Measurements from ENCODE around the gene ISLR. TPM values are rescaled to one million over a fixed set of nuclear protein-coding genes. Genes with fewer than 3 reads are reported as not detected.
"Not testable (repeated sequence)": the region's sequence is repeated elsewhere in the genome, so short reads cannot be mapped to it uniquely, and the experiment has no call there.

The ISLR gene
- total RNA-seq, 1 experiment from 2014 or later: not detected

DNA sequence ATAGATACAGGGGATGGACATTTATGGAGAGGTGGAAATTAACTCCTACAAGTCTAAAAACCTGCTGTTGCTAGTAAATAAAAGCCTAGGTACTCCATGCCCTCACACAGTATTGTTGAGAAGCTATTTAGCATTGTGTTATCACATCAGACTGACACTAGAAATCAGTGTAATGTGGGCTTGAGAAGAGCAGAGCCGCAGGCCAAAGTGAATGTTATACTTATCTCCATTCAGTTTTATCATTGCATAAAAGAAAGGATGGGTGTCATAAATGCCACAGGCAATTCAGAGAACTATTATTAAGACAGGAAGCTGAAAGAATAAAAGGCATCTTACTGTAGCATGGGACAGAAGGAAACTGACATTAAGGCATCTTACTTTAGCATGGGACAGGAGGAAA, 13.7 kb upstream of the ISLR start:
- H4K20me1 ChIP-seq (ENCODE audit: insufficient read depth): no peaks in the 10 kb centered on the region
- no peaks in the 10 kb centered on the region for H3K9me3 ChIP-seq (ENCODE audit: insufficient read depth, low read depth)
- intact Hi-C loops (cut with micrococcal nuclease; ENCODE audit: unreplicated experiment): no loop called here
- H3K27me3 ChIP-seq (ENCODE audit: insufficient read depth, low read depth): no peaks in the 10 kb centered on the region
- no peak overlapping the region for H2AFZ ChIP-seq
- no peak overlapping the region for H3K4me3 ChIP-seq
- H3K4me2 ChIP-seq: no peak overlapping the region
- BruUV-seq (replicated peaks): no TSS peak
- H3K4me1 ChIP-seq (replicated peaks; ENCODE audit: insufficient read depth): no peaks in the 10 kb centered on the region
- no peaks in the 10 kb centered on the region for H3K36me3 ChIP-seq (ENCODE audit: low read depth)
- no peak overlapping the region for H3K27ac ChIP-seq
- DNase-seq: no peak
- no peak for TF ChIP-seq EZH2 (IDR thresholded peaks at IDR 0.05; ENCODE audit: low read depth)
- TF ChIP-seq, protein P1, sequence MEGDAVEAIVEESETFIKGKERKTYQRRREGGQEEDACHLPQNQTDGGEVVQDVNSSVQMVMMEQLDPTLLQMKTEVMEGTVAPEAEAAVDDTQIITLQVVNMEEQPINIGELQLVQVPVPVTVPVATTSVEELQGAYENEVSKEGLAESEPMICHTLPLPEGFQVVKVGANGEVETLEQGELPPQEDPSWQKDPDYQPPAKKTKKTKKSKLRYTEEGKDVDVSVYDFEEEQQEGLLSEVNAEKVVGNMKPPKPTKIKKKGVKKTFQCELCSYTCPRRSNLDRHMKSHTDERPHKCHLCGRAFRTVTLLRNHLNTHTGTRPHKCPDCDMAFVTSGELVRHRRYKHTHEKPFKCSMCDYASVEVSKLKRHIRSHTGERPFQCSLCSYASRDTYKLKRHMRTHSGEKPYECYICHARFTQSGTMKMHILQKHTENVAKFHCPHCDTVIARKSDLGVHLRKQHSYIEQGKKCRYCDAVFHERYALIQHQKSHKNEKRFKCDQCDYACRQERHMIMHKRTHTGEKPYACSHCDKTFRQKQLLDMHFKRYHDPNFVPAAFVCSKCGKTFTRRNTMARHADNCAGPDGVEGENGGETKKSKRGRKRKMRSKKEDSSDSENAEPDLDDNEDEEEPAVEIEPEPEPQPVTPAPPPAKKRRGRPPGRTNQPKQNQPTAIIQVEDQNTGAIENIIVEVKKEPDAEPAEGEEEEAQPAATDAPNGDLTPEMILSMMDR (conservative IDR thresholded peaks at IDR 0.05): no peak
- ChIA-PET CTCF (interaction anchor here (0.5 kb wide), 1 partner anchor 164 kb away, joined by 7 read pairs; no protein-coding TSS in a partner anchor), POLR2A (ENCODE audit: unreplicated experiment) (no interaction called here)
- H3F3A ChIP-seq (ENCODE audit: insufficient read depth, low read depth): no peaks in the 10 kb centered on the region
- H3K9me2 ChIP-seq (ENCODE audit: insufficient read depth): no peaks in the 10 kb centered on the region
- no peaks in the 10 kb centered on the region for H3K79me2 ChIP-seq (ENCODE audit: low read depth)

DNA sequence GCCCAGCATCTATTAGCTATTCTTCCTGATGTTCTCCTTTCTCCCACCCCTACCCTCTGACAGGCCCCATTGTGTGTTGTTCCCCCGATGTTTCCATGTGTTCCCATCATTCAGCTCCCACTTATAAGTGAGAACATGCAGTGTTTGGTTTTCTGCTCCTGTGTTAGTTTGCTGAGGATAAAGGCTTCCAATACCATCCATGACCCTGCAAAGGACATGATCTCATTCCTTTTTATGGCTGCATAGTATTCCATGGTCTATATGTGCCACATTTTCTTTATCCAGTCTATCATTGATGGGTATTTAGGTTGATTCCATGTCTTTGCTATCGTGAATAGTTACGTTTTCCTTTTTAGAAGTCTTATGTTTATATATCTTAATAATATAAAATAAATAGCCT, 13.1 kb upstream of the ISLR start:
- POLR2A ChIA-PET (ENCODE audit: unreplicated experiment); intact Hi-C loops (cut with micrococcal nuclease; ENCODE audit: unreplicated experiment); H3K4me3 ChIP-seq: not testable (repeated sequence)

DNA sequence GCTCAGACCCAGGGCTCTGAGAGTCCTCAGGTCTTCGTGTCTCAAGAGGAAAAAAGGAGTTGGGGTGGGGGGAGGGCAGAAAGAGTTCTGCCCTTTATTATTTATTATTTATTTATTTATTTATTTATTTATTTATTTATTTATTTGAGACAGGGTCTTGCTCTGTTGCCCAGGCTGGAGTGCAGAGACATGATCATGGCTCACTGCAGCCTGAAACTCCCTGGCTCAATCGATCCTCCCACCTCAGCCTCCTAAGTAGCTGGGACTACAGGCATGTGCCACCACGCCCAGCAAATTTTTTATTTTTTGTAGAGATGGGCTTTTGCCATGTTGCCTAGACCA, 11.3 kb upstream of the ISLR start:
- H3F3A ChIP-seq (ENCODE audit: insufficient read depth, low read depth); CTCF ChIA-PET; H3K27ac ChIP-seq; H3K4me1 ChIP-seq (replicated peaks; ENCODE audit: insufficient read depth); H2AFZ ChIP-seq; H4K20me1 ChIP-seq (ENCODE audit: insufficient read depth); DNase-seq; H3K4me2 ChIP-seq; intact Hi-C loops (cut with micrococcal nuclease; ENCODE audit: unreplicated experiment); H3K27me3 ChIP-seq (ENCODE audit: insufficient read depth, low read depth); H3K36me3 ChIP-seq (ENCODE audit: low read depth); BruUV-seq (replicated peaks); H3K79me2 ChIP-seq (ENCODE audit: low read depth); POLR2A ChIA-PET (ENCODE audit: unreplicated experiment); H3K9me2 ChIP-seq (ENCODE audit: insufficient read depth); H3K4me3 ChIP-seq; H3K9me3 ChIP-seq (ENCODE audit: insufficient read depth, low read depth): not testable (repeated sequence)

More for the DNA sequence above, 13.1 kb upstream of the ISLR start:
- DNase-seq; H3K27me3 ChIP-seq (ENCODE audit: insufficient read depth, low read depth); H3K9me2 ChIP-seq (ENCODE audit: insufficient read depth); H3K9me3 ChIP-seq (ENCODE audit: insufficient read depth, low read depth); H2AFZ ChIP-seq; H3K36me3 ChIP-seq (ENCODE audit: low read depth); H3K79me2 ChIP-seq (ENCODE audit: low read depth); H3K4me2 ChIP-seq; H3K27ac ChIP-seq; H3K4me1 ChIP-seq (replicated peaks; ENCODE audit: insufficient read depth); H3F3A ChIP-seq (ENCODE audit: insufficient read depth, low read depth); H4K20me1 ChIP-seq (ENCODE audit: insufficient read depth); BruUV-seq (replicated peaks): not testable (repeated sequence)
- CTCF ChIA-PET: interaction anchor here (0.5 kb wide), 1 partner anchor 163 kb away, joined by 7 read pairs; no protein-coding TSS in a partner anchor

DNA sequence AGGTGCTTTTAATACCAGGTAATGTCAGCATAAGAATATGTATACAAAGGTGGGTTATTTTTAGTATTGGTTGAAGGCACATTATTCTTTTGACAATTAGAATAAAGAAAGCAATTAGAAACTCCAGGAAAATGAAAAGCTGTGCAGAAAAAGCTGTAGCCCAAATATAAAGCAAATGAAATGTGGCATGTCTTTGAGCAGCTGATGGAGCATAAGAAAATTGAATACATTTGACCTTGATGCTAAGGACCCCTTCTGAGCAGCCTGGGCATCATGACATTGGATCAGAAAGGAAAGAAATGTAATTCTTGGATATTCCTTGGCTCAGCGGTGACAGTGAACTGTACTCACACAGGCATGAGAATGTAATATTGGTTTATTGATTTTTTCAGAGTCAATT, 8.0 kb upstream of the ISLR start:
- no TSS peak for BruUV-seq (replicated peaks)

More for the DNA sequence above, 8.0 kb upstream of the ISLR start:
- no peak for TF ChIP-seq EZH2 (IDR thresholded peaks at IDR 0.05; ENCODE audit: low read depth)
- TF ChIP-seq, protein P1 (conservative IDR thresholded peaks at IDR 0.05): no peak
- Histone ChIP-seq H3K4me1 (replicated peaks; ENCODE audit: insufficient read depth) (no peaks in the 10 kb centered on the region), H3K27me3 (ENCODE audit: insufficient read depth, low read depth) (no peaks in the 10 kb centered on the region), H3K9me2 (ENCODE audit: insufficient read depth) (no peaks in the 10 kb centered on the region), H3K36me3 (ENCODE audit: low read depth) (no peaks in the 10 kb centered on the region), H3K4me3 (no peak overlapping the region), H3K9me3 (ENCODE audit: insufficient read depth, low read depth) (no peaks in the 10 kb centered on the region), H3F3A (ENCODE audit: insufficient read depth, low read depth) (no peaks in the 10 kb centered on the region), H3K79me2 (ENCODE audit: low read depth) (no peaks in the 10 kb centered on the region), H3K4me2 (no peak overlapping the region), H2AFZ (no peak overlapping the region), H3K27ac (no peak overlapping the region), H4K20me1 (ENCODE audit: insufficient read depth) (no peaks in the 10 kb centered on the region)
- no peak for DNase-seq
- CTCF ChIA-PET: no interaction called here
- intact Hi-C loops (cut with micrococcal nuclease; ENCODE audit: unreplicated experiment): no loop called here
- POLR2A ChIA-PET (ENCODE audit: unreplicated experiment): interaction anchor here (0.6 kb wide), 1 partner anchor 86 kb away, joined by 5 read pairs; no protein-coding TSS in a partner anchor

All from PC-9 (cell line).